Measurements from ENCODE around the gene FGF12. TPM values are rescaled to one million over a fixed set of nuclear protein-coding genes. Genes with fewer than 3 reads are reported as not detected.

FGF12 gene
- total RNA-seq, 4 donors from 2014 or later, result 0.32 to 0.55 TPM; not detected in 2

DNA sequence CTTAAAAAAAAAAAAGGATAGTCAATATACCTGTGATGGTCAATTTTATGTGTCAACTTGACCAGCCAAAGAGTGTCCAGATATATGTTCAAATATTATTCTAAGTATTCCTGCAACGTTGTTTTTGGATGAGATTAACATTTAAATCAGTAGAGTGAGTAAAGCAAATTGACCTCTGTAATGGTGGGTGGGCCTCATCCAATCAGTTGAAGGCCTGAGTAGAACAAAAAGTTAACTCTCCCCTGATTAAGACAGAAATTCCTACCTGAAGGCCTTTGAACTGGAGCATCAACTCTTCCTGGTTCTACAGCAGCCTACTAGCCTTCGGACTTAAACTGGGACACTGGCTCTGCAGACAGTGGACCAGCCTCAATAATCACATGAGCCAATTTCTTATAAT, 154.1 kb downstream of the FGF12 start:
- 72 to 81% methylated on average over 2 of the region's 2 CpGs for WGBS, 2 donors (ENCODE audit: low coverage in 1 of 2)
- H3K27ac ChIP-seq, result no peak overlapping the region
- H3K4me1 ChIP-seq, result no peaks in the 10 kb centered on the region
- no peaks in the 10 kb centered on the region for H3K36me3 ChIP-seq
- H3K4me3 ChIP-seq, result no peak overlapping the region
- DNase-seq, result no peak
- no peaks in the 10 kb centered on the region for H3K9me3 ChIP-seq
- TF ChIP-seq EP300 (IDR thresholded peaks at IDR 0.05; ENCODE audit: low read depth) (no peak), CTCF (IDR thresholded peaks at IDR 0.05) (no peak), POLR2AphosphoS5 (IDR thresholded peaks at IDR 0.05) (no peak), POLR2A (IDR thresholded peaks at IDR 0.05) (no peak)
- intact Hi-C loops (cut with DNase I; ENCODE audit: low total_unique reads), result loop anchor here (10.0 kb wide), 1 partner anchor 232 kb away; no protein-coding TSS in a partner anchor
- no peaks in the 10 kb centered on the region for H3K27me3 ChIP-seq
- in situ Hi-C loops (cut with MboI; ENCODE audit: low pct_ligation_motif_present in 1 of 4, low pct_unique_long_range_greater_than_20kb in 1 of 4, low sequenced_read_pairs in 3 of 4), result loop anchor here in 1 of 4 donors (25.0 kb wide), 2 partner anchors 214 to 989 kb away; partner anchors contain the start of gene ATP13A4

DNA sequence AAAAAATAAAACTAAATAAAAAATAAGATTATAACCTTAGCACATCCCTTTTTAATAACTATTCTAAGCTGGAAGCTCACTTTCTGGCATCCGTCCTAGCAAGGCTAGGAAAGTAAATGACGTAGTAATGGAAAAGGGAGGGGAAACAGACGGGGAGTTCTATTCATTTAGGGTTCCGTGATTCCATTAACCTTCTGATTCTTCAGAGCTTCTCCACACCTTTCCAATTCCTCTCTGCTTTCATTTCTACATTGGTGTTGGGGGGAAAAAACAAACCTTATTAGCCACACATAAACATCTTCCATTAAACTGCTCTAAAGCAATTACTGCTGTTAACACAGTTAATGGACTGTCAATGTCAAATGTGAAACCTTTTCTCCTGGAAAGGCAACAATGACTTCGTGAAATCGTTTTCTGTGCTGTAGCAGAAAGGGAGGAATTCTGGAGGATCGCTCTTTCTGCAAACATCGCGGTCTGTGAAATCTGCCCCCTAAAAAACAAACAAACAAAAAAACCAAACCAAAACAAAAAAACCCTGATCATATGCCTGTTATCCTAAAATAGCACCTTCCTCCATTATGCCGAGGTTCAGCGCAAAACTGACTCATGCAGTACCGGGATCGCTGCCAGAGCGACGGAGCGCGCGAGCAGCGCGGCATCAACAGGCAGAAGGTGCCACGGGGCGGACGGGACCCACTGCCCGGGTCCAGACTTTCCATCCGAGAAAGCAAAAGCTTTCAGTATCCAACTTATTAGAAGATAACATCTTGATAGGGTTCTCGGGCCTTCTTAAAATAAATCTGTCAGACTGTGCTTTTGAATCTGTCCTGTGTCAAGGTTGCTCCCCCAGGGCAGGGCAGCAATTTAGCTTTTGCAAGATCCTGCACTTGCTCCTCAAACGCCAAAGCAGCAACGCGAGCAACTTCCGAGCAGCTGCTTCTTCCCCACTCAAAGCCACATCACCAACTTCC, 156.2 kb downstream of the FGF12 start:
- no peaks in the 10 kb centered on the region for H3K36me3 ChIP-seq
- DNase-seq, result no peak
- no peaks in the 10 kb centered on the region for H3K9me3 ChIP-seq
- H3K27ac ChIP-seq, result no peak overlapping the region
- H3K4me1 ChIP-seq, result no peaks in the 10 kb centered on the region
- H3K27me3 ChIP-seq, result no peaks in the 10 kb centered on the region
- in situ Hi-C loops (cut with MboI; ENCODE audit: low pct_ligation_motif_present in 1 of 4, low pct_unique_long_range_greater_than_20kb in 1 of 4, low sequenced_read_pairs in 3 of 4), result loop anchor here in 1 of 4 donors (25.0 kb wide), 2 partner anchors 216 to 991 kb away; partner anchors contain the start of gene ATP13A4
- intact Hi-C loops (cut with DNase I; ENCODE audit: low total_unique reads), result loop anchor here (10.0 kb wide), 1 partner anchor 234 kb away; no protein-coding TSS in a partner anchor
- 35 to 46% methylated on average over 16 to 30 of the region's 30 CpGs for WGBS, 2 donors (ENCODE audit: low coverage in 1 of 2)
- peak overlapping the region in 3 of 4 donors; percentile 17 to 23 (median 20) for H3K4me3 ChIP-seq
- TF ChIP-seq POLR2A (IDR thresholded peaks at IDR 0.05) (no peak), CTCF (IDR thresholded peaks at IDR 0.05) (no peak), EP300 (IDR thresholded peaks at IDR 0.05; ENCODE audit: low read depth) (no peak), POLR2AphosphoS5 (IDR thresholded peaks at IDR 0.05) (no peak)

- intact Hi-C loops (cut with DNase I; ENCODE audit: low total_unique reads), result loop anchor here (10.0 kb wide), 1 partner anchor 234 kb away; no protein-coding TSS in a partner anchor
- in situ Hi-C loops (cut with MboI; ENCODE audit: low pct_ligation_motif_present in 1 of 4, low pct_unique_long_range_greater_than_20kb in 1 of 4, low sequenced_read_pairs in 3 of 4), result loop anchor here in 1 of 4 donors (25.0 kb wide), 2 partner anchors 217 to 992 kb away; partner anchors contain the start of gene ATP13A4
Observed at GRCh38 chr3:192570315-192570714, 157.0 kb downstream of the FGF12 start.

More at GRCh38 chr3:192570315-192570714, 157.0 kb downstream of the FGF12 start:
- TF ChIP-seq EP300 (IDR thresholded peaks at IDR 0.05; ENCODE audit: low read depth), result no peak
- no peak for TF ChIP-seq POLR2AphosphoS5 (IDR thresholded peaks at IDR 0.05)
- TF ChIP-seq POLR2A (IDR thresholded peaks at IDR 0.05), result no peak
- no peak for TF ChIP-seq CTCF (IDR thresholded peaks at IDR 0.05)
- Histone ChIP-seq H3K4me1 (no peaks in the 10 kb centered on the region), H3K4me3 (no peak overlapping the region), H3K9me3 (no peaks in the 10 kb centered on the region), H3K27me3 (no peaks in the 10 kb centered on the region), H3K36me3 (no peaks in the 10 kb centered on the region), H3K27ac (no peak overlapping the region)
- no peak for DNase-seq
